ENCODE results near the gene KCNG4.
"Not testable (repeated sequence)": the region's sequence is repeated elsewhere in the genome, so short reads cannot be mapped to it uniquely, and the experiment has no call there.

The KCNG4 gene

DNA sequence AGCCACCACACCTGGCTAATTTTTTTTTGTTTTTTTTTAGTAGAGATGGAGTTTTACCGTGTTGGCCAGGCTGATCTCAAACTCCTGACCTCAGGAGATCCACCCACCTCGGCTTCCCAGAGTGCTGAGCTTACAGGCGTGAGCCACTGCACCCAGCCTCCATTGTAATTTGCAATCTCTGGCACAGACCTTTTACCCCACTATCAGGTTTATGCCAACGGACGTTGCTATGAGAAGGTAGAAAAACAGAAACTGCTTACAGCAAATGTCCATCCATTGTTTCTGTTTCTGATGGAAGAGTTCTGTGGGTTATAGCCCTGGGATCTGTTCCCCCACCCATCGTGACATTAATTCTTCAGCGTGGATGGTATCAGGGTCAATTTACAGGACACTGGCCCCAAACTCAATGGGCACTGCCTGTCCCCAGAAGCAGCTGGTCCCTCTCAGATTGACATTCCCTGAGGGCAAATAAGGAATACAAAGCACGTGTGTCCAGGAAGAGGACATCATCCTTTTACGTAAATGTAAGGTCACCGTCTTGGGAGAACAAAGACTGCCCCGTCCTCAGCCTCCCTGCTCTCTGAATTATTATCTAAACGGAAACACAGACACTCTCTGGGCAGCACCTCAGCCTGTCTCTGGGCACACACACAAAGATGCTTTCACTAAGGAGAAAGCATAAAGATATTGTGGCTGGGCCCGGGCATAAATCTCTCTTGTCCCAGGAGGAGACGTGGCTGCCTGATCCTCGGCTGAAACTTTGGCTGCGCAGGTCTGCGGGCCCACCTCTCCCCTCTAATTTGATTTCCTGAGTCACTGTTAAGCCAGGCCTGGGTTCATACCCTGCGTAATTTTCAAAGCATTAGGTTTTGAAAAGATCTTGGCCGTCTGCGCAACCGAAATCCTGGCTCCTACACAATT lies 5.2 kb downstream of the KCNG4 start:
- no peak for DNase-seq (ENCODE audit: low read depth)

DNA sequence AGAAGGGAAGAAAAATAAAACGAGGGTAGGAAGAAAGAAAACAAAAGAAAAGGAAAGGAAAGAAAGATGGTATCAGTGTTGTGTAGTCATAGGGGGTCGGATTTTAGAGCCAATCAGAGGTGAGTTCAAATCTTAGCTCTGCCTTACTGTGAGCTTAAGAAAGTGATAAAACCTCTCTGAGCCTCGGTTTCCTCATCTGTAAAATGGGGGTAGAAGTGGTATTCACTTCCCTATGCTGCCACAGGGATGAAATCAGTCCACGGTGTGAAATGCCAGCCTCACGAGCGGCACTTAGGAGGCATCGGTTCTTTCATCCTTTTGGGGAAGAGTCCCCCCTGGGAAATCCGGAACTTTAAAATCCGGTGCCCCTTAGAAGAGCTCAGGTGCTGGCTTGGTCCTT lies 6.1 kb downstream of the KCNG4 start:
- DNase-seq (ENCODE audit: low read depth) = no peak

DNA sequence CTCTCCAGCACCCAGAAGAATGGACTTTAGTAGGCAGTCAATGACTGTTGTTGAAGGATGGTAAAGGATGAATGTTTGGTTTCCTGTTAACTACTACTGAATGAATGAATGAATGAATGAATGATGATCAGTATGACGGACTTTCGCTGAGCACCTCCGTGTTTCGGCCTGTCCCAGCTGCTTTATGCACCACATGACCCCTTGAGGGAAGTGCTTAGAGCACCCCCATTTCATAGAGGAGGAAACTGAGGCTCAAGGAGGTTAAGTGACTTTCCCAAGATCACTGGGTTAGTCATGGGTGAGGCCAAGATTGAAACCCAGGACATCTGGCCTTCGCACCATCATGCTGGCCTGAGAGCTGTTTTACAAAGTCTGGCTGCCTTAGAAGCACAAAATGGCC lies 6.8 kb downstream of the KCNG4 start:
- DNase-seq (ENCODE audit: low read depth) = no peak

DNA sequence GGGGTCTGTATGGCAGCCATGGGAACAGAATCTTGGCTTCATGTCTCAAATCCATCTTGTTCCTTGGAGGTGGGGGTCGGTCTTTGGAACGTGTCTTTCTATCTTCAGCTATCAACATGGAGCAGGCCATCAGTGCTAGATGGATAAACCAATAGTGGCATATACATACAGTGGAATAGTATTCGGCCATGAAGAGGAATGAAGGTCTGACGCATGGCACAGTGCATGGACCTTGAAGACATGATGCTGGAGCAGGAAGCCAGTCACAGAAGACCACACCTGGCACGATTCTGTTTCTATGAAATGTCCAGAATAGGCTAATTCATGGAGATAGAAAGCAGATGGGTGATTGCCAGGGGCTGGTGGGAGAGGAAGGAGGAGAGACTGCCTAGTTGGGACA lies 7.8 kb downstream of the KCNG4 start:
- no peak for DNase-seq (ENCODE audit: low read depth)

DNA sequence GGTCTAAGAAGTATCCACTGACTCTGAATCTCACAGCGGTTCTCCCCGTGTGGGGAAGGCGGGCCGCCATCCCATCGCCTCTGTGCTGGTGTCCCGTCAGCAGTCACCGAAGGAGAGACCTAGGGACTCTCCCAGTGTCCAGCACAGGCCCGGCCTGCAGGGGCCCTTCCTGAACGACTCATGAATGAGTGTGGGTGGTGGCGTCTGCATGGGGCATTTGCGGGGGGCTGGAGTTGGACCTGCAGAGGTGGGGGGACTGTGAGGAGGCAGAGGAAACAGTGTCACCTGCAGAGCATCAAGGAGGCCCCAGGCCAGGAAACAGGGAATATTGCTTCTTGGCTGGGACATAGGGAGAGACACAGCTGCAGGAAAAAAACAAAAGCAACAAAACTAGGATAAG lies 10.3 kb downstream of the KCNG4 start:
- DNase-seq (ENCODE audit: low read depth) = no peak

DNA sequence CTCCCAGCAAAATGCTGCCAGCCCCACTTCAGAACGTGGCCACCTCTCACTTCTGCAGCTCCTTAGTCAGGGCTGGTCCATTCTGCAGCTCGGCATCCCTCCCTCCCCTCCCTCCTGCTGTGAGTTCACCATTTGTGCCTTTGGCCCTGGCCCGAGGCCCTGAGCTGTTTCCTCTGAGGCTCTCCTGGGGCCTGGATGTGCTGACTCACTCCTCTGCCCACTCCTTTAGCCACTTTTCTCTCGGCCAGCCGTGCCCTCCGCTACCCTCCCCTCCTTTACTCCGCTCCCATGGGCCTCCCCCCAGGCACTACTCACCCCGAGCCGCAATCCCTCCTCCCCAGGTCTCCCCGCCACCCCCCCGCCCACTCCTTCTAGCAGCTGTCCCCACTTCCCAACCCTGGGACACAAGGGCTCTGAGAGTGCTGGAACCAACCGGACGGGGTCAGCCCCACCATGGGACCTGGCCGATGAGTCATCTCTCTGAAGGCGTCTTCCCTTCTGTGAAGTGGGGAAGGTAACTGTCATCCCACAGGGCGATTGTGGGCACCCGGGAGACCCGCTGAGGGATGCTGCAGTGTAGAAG lies 11.5 kb downstream of the KCNG4 start:
- DNase-seq (ENCODE audit: low read depth) = no peak

DNA sequence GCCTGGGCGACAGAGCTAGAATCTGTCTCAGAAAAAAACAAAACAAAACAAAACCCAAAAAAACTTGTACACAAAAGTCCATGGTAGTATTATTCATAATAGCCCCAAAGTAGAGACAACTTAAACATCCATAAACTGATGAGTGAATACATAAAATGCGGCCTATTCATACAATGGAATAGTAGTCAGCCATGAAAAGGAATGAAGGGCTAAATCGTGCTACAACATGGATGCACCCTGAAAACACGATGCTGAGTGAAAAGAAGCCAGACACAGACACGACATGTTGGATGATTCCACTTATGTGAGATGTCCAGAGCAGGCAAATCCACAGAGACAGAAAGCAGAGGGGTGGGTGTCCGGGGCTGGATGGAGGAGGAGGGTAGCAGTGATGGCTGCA lies 12.3 kb downstream of the KCNG4 start:
- DNase-seq (ENCODE audit: low read depth) = no peak

DNA sequence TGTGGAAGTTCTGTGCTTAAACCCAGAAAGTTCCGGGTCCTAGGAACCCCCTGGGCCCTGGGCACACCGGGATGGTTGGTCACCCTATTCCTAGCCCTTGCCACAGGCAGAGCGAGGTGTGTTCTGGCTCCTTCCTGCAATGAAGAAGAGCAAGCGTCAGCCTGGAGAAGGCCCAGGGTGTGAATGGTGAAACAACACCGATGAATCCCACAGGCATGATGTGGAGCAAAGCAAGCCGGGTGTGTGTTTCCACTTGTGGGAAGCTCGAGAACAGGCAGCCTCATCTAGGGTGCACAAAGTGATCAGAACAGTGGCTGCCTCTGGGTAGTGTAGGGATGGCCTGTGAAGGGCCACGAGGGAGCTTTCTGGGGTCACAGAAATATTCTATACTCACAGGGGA lies 13.8 kb downstream of the KCNG4 start:
- DNase-seq (ENCODE audit: low read depth) = no peak

DNA sequence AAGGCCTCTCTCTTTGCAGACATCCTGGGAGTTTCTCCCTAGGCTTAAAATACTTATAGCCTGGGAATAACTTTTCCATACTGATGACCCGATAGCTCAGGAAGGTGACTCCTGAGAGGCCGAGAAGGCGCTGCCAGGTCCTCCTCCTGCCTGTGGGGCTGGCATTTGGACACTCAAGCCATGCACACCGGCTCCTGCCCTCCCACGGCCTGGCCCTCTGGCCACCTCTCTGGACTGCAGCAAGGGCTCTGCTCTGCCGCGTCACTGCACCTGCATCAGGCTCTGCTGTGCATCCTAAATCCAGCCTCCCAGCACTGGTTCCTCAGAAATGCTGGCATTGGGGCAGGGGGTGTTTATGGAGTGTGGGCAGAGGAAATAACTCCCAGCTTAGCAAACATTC lies 14.2 kb downstream of the KCNG4 start:
- DNase-seq (ENCODE audit: low read depth) = no peak

DNA sequence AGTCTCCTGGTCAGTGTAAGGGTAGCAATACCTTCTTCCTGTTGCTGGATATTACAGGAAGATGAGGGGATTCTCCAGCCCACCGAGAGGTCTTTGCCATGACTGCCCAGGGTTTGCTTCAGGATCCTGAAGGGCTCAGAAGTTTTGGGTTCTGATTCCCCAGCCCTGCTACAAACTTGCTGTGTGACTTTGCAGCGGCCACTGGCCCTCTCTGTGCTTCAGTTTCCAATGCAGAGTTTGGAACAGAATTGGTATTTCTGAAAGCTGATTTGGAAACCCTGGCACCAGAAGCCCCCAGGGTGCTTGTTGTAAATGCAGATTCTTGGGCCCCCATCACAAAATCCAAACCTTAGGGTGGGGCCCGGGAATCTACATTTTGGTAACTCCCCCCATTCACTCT lies 14.7 kb downstream of the KCNG4 start:
- no peak for DNase-seq (ENCODE audit: low read depth)

DNA sequence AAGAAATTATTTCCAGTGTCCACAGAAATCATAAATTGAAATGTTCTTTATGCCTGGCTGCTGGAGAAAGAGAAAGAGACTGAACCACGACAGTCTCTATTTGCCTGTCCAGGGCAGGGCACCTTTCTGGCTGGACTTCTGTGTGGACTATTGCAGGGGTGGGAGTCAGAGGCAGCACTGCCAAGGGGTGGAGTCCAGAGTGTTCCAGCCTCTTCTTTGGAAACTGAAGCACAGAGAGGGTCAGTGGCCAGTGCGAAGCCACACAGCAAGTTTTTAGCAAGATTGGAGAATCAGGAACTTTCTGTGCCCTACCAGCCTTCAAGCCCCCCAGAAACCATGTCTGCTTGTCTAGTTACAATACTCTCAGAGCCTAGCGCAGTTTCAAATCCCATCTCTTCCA lies 15.3 kb downstream of the KCNG4 start:
- DNase-seq (ENCODE audit: low read depth) = no peak

DNA sequence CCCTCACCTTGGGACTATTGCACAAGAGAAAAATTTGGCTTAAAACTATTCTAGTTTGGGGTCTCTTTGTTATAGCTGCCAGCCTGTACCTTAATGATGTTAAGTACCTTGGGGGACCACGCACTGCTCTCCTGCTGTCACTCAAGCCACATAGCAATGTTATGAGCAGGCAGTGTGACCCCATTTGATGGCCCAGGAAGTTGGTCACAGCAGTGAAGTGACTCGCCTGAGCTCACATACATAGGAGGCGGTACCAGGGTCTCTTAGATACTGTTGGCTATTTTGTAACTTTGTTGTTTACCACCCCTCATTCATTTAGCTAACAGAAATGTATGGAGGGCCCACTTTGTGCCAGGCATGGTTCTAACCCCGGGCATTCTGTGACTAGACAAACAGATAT lies 16.4 kb downstream of the KCNG4 start:
- no peak for DNase-seq (ENCODE audit: low read depth)

DNA sequence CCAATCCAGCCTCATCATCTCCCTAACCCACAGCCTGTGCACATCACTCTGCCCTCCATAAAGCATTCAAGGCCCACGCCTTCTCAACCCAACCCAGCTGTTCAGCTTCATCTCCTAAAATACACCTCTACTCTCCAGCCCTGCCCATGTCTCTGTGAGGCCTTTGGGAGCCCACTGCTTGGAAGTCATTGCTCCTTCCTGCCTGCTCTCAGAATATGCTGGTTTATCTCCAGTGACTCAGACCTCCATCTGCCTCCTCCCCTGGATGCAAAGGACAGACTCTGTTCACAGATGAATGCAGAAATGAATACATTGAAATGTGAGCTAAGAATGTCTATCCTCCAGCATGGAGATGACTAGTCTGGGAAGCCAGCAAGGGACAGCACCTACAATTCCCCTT lies 19.0 kb downstream of the KCNG4 start:
- no peak for DNase-seq (ENCODE audit: low read depth)

DNA sequence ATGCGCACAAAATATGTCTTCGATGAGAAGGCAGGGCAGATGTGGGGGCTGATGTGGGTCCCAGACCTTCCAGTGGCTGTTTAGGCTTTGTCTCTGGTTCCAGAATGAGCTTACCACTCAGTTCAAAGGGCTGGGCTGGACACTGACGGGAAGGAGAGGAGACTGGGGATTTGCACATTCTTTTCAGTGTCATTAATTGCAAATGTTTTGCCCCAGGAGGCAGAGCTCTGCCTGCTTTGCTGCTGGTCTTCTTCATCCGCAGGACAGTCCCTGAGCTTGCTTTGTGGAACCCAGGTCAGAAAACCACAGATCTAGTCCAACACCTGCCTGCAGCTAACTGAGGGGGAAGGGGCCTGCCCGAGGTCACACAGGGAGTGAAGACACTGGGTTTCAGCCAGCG lies 20.9 kb downstream of the KCNG4 start:
- DNase-seq (ENCODE audit: low read depth) = no peak

DNA sequence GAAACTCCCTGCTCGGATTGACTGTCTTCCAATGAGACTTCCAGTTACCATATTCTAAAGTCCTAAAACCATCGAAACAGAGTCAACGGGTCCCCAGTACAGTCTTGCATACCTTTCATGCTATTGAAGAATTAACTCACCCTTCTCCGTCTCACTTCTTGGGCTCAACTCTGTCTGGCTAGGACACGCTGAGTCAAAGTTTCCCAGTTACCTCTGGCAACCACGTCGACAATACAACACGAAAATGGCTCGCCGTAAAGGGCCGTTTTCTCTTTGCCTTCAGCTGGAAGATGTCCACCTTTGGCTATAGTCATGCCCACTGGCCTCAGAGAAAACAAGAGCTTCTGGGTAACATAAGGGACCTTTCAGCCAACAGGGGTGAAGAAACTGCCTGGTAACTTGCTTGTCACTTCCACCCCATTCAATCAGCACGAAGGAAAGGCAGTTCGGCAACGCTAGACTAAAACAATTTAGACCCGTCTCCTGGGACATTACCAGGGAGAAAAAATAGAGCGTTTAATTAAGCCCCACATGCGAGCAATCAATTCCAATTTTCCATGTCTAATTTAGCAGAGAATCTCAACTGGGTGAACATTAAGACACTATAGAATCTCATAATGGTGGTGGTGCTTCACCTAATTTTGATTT lies 21.5 kb downstream of the KCNG4 start:
- no peak for DNase-seq (ENCODE audit: low read depth)

DNA sequence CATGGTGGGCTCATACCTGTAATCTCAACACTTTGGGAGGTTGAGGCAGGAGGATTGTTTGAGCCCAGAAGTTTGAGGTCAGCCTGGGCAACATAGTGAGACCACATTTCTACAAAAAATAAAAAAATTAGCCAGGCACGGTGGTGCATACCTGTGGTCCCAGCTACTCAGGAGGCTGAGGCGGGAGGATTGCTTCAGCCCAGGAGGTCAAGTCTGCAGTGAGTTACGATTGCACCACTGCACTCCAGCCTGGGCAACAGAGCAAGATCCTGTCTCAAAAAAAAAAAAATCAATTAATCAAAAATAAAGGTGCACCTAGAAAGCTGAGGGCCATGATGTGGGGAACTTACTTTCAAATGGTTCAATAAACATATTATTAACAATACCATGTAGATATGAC lies 23.7 kb downstream of the KCNG4 start:
- DNase-seq (ENCODE audit: low read depth) = not testable (repeated sequence)

DNA sequence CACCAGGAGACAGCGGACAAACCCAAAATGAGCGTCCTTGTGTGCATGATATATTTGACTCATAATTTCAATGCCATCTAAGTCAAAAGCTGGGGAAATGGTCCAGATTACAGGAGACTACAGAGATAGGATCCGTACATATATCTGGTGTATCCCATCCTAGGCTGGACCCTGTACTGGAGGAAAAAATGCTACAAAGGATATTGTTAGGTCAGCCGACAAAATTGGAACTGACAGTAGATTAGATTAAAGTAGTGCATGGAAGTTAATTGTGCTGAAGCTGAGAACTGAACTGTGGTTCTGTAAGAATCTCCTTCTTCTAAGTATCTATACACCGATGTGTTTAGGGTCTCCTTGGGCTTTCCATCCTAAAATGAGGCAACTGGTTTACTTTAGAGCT lies 24.3 kb downstream of the KCNG4 start:
- no peak for DNase-seq (ENCODE audit: low read depth)

DNA sequence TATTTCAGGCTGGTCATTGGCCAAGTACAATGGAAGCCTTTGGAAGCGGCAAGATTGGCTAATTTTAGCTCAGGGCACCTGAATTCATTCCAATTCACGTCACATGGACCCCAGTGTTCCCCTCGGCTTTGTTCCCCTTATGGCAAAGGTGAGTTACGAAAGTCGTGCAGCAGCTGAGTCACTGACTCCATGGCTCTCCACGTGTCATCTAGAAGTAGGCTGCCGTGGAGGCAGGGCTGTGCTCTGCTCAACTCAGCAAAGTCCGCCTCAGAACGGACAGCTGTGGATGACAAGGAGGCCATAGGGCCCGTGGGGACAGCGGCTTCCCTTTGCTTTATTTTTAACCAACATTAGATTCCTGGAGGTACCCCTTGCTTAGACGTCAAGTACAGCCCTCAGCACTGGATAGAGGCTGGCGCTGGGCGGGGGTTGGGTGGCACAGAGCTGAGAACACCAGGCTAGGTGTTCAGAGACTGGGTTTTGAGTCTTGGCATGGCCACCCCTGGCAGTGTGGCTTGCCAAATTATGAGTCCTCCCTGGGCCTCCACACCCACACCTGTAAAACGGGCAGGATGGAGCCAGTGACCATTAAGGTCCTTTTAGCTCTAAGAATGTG lies 25.3 kb downstream of the KCNG4 start:
- no peak for DNase-seq (ENCODE audit: low read depth)

DNA sequence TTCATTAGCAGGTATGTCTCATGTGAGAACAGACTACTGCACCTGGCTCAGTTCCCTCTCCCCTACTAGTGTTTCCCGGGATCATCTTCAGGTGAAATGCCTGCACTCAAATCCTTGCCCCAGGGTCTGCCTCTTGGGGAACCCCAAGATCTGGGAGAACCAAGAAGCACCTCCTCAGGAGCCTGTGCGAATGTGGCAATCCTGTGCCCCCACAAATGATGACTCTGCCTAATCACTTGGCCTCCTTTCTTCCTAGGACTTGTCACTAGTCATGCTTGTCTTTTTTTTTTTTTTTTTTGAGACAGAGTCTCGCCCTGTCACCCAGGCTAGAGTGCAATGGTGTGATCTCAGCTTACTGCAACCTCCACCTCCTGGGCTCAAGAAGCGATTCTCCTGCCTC lies 27.2 kb downstream of the KCNG4 start:
- DNase-seq (ENCODE audit: low read depth) = no peak

DNA sequence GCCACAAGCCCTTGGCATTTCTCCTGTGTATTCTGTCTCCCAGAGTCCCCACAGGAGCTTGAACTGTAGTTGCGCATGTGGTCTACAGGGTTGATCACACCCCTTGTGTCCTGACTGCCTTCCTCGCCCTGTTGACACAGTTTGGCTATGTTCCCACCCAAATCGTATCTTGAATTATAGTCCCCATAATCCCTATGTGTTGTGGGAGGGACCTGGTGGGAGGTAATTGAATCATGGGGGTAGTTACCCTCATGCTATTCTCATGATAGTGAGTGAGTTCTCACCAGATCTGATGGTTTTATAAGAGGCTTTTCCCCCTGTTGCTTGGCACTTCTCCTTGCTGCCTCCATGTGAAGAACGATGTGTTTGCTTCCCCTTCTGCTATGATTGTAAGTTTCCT lies 27.7 kb downstream of the KCNG4 start:
- DNase-seq (ENCODE audit: low read depth) = no peak

DNA sequence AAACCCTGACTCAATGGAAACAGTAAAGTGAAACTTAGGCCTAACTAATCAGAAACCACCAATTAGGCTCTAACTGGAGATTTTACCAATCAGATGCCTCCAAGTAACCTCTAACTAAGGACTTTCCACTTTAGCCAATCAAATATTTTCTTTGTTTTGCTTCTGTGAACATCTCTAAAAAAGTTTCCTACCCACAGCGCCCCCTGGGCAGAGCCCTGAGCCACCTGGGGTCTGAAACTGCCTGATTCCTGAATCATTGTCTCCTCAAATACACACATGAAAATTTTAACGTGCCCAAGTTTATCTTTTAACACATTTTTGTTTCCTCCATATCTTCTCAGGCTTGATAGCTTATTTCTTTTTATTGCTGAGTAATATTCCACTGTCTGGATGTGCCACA lies 29.8 kb downstream of the KCNG4 start:
- no peak for DNase-seq (ENCODE audit: low read depth)

DNA sequence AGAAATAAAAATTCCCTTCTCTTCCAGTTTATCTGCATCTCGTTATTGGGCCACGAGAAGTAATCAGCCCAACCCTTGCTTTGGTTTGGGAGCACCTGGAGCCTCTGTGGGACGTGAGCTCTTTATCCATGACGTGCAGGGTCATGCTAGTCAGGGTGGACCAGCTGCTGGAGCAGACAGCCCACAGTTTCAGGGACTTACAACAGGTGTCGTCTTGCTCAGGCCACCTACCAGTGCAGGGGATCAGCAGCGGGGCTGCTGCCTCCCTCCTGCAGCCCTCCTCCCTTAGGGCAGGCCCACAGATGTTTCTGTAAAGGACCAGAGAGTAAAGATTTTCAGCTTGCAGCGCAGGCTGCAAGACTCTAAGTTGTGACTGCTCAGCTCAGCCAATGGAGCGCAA lies 31.9 kb downstream of the KCNG4 start:
- DNase-seq (ENCODE audit: low read depth) = no peak

DNA sequence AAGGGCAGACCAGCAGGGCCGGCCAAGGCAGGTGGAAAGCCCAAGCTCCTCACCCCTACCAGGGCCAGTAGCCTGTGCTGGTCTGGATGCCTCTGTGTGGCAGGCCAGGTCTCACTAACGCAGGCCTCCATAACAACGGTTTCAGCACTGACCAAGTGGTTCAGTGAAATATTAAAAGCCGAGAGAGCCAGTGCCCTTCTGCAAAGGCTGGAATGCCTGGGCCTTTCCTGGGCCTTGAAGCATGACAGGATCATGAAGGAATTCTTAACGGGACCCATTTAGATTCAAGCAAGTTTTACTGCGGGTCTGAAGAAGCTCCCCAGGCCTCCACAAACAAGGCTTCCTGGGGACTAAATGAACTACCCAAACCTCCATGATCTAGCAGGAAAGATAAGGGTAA lies 32.6 kb downstream of the KCNG4 start:
- DNase-seq (ENCODE audit: low read depth) = no peak
